Astrocyte (in vitro differentiated cells and primary cell): ENCODE data around the gene INTS4. TPM values are rescaled to one million over a fixed set of nuclear protein-coding genes. Genes with fewer than 3 reads are reported as not detected.
"Not testable (repeated sequence)": the region's sequence is repeated elsewhere in the genome, so short reads cannot be mapped to it uniquely, and the experiment has no call there.

Experiments used
- DNase-seq: peaks from one replicate; pipeline ENCODE4 v3.0.0-alpha.2; 2010; ENCODE audit warnings: low read depth
- FAIRE-seq: peaks from 2 replicates; lab custom pipeline; 2011; peaks lifted over from hg19 to GRCh38; lab: Jason Lieb, UNC
- H2AFZ ChIP-seq: 2 replicates; pipeline ENCODE4 v1.6.0; 2012; ENCODE audit warnings: low read depth, low read length, inconsistent platforms
- H3K27ac ChIP-seq: 2 replicates; pipeline ENCODE4 v1.5.1; 2011; ENCODE audit warnings: low read depth, low read length, inconsistent platforms
- H3K27me3 ChIP-seq: 2 replicates; pipeline ENCODE4 v1.6.0; 2011; ENCODE audit warnings: low read length, inconsistent platforms; ENCODE audit not compliant: insufficient read depth
- H3K36me3 ChIP-seq: 2 replicates; pipeline ENCODE4 v1.5.1; 2011; ENCODE audit warnings: low read length, inconsistent platforms; ENCODE audit not compliant: insufficient read depth
- H3K4me1 ChIP-seq: 2 replicates; pipeline ENCODE4 v1.5.1; 2011; ENCODE audit warnings: low read length, inconsistent platforms; ENCODE audit not compliant: insufficient read depth
- H3K4me2 ChIP-seq: 2 replicates; pipeline ENCODE4 v1.6.0; 2012; ENCODE audit warnings: low read length, inconsistent platforms
- H3K4me3 ChIP-seq: 2 replicates; pipeline ENCODE4 v1.5.1; 2011; ENCODE audit warnings: low read depth, mild to moderate bottlenecking, low read length, inconsistent platforms; ENCODE audit not compliant: insufficient read depth
- H3K79me2 ChIP-seq: 2 replicates; pipeline ENCODE4 v1.6.0; 2012; ENCODE audit warnings: mild to moderate bottlenecking, low read length, inconsistent platforms; ENCODE audit not compliant: insufficient read depth
- H3K9ac ChIP-seq: 2 replicates; pipeline ENCODE4 v1.6.0; 2012; ENCODE audit warnings: mild to moderate bottlenecking, low read length, inconsistent platforms
- H3K9me3 ChIP-seq: 2 replicates; pipeline ENCODE4 v1.5.1; 2012; ENCODE audit warnings: low read depth, mild to moderate bottlenecking, low read length, inconsistent platforms; ENCODE audit not compliant: insufficient read depth
- H4K20me1 ChIP-seq: 2 replicates; pipeline ENCODE4 v1.6.0; 2012; ENCODE audit warnings: low read length, inconsistent platforms; ENCODE audit not compliant: insufficient read depth
- H3K27ac Mint-ChIP-seq: one replicate; pipeline ENCODE4 v1.8.0; 2021; ENCODE audit warnings: mild to moderate bottlenecking, mixed read lengths; ENCODE audit not compliant: unreplicated experiment
- H3K27me3 Mint-ChIP-seq: one replicate; pipeline ENCODE4 v1.8.0; 2021; ENCODE audit warnings: low read depth, mixed read lengths; ENCODE audit not compliant: unreplicated experiment
- H3K36me3 Mint-ChIP-seq: one replicate; pipeline ENCODE4 v1.8.0; 2021; ENCODE audit warnings: low read depth, mixed read lengths; ENCODE audit not compliant: unreplicated experiment
- H3K4me1 Mint-ChIP-seq: one replicate; pipeline ENCODE4 v1.8.0; 2021; ENCODE audit warnings: low read depth, mixed read lengths; ENCODE audit not compliant: unreplicated experiment
- H3K4me3 Mint-ChIP-seq: one replicate; pipeline ENCODE4 v1.8.0; 2021; ENCODE audit warnings: mild to moderate bottlenecking, moderate library complexity, mixed read lengths; ENCODE audit not compliant: unreplicated experiment
- H3K9me3 Mint-ChIP-seq: one replicate; pipeline ENCODE4 v1.8.0; 2021; ENCODE audit warnings: mild to moderate bottlenecking, mixed read lengths; ENCODE audit not compliant: unreplicated experiment
- CTCF ChIP-seq: IDR thresholded peaks from 2 replicates; pipeline ENCODE4 v1.5.1; 2011; ENCODE audit warnings: low read depth, mild to moderate bottlenecking, inconsistent platforms, low read length, moderate library complexity; ENCODE audit not compliant: insufficient read depth
- EZH2 ChIP-seq: IDR thresholded peaks from 2 replicates; pipeline ENCODE4 v1.6.1; 2012; ENCODE audit warnings: mild to moderate bottlenecking, low read length, inconsistent platforms; ENCODE audit not compliant: insufficient read depth
- total RNA-seq: library from RNA; stranded (reverse); gene quantifications from 2 replicates; pipeline ENCODE4 v1.2.1, GENCODE V29; 2021

Gene INTS4
- total RNA-seq, 1 donor from 2014 or later = 35.0 TPM

GRCh38 chr11:77993902-77994301, 566 bp downstream of the INTS4 start:
- Histone ChIP-seq H3K79me2 (peaks cover 28% of the 10 kb centered on the region), H3K4me2 (peak overlapping the region; percentile 89), H3K9ac (peak overlapping the region; percentile 90), H3K4me3 (peak overlapping the region; percentile 99), H4K20me1 (no peaks in the 10 kb centered on the region), H3K4me1 (peaks cover 8% of the 10 kb centered on the region), H3K9me3 (no peaks in the 10 kb centered on the region), H3K27ac (peak overlapping the region; percentile 61), H3K36me3 (peaks cover 16% of the 10 kb centered on the region), H2AFZ (peak overlapping the region; percentile 76), H3K27me3 (no peaks in the 10 kb centered on the region)
- H3K36me3 Mint-ChIP-seq = no peaks in the 10 kb centered on the region
- DNase-seq (no peak), FAIRE-seq (no peak)
- H3K9me3 Mint-ChIP-seq = no peaks in the 10 kb centered on the region
- H3K4me3 Mint-ChIP-seq = peak overlapping the region; percentile 99
- peak overlapping the region; percentile 93 for H3K27ac Mint-ChIP-seq
- H3K27me3 Mint-ChIP-seq = no peaks in the 10 kb centered on the region
- no peak for TF ChIP-seq CTCF
- TF ChIP-seq EZH2 = no peak
- peaks cover 9% of the 10 kb centered on the region for H3K4me1 Mint-ChIP-seq

- Histone ChIP-seq H3K27me3 (no peaks in the 10 kb centered on the region), H3K36me3 (peaks cover 24% of the 10 kb centered on the region), H3K27ac (no peak overlapping the region), H3K4me3 (no peak overlapping the region), H2AFZ (no peak overlapping the region), H3K4me2 (no peak overlapping the region), H3K4me1 (peaks cover 8% of the 10 kb centered on the region), H3K9me3 (no peaks in the 10 kb centered on the region), H3K9ac (no peak overlapping the region), H4K20me1 (peaks cover under 1% of the 10 kb centered on the region), H3K79me2 (peaks cover 29% of the 10 kb centered on the region)
- FAIRE-seq (no peak), DNase-seq (no peak)
- Mint-ChIP-seq H3K27me3 (no peaks in the 10 kb centered on the region), H3K36me3 (peaks cover 5% of the 10 kb centered on the region), H3K9me3 (no peaks in the 10 kb centered on the region), H3K4me1 (peaks cover 9% of the 10 kb centered on the region), H3K4me3 (no peak overlapping the region), H3K27ac (no peak overlapping the region)
- no peak for TF ChIP-seq CTCF
- TF ChIP-seq EZH2 = no peak
Measured at GRCh38 chr11:77990981-77991380, 3.5 kb downstream of the INTS4 start.

DNA sequence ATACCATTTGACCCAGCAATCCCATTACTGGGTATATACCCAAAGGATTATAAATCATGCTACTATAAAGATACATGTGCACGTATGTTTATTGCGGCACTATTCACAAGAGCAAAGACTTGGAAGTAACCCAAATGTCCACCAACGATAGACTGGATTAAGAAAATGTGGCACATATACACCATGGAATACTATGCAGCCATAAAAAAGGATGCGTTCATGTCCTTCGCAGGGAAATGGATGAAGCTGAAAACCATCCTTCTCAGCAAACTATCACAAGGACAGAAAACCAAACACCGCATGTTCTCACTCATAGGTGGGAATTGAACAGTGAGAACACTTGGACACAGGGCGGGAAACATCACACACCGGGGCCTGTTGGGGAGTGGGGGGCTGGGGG, 8.0 kb downstream of the INTS4 start:
- H3K27me3 ChIP-seq, H3K27ac Mint-ChIP-seq, FAIRE-seq, H3K27ac ChIP-seq, H3K9me3 ChIP-seq, H3K4me1 ChIP-seq, DNase-seq, H3K4me2 ChIP-seq, H3K9ac ChIP-seq, H3K4me3 ChIP-seq, H2AFZ ChIP-seq, H3K9me3 Mint-ChIP-seq, H3K27me3 Mint-ChIP-seq, H3K4me3 Mint-ChIP-seq: not testable (repeated sequence)
- peaks cover 12% of the 10 kb centered on the region for H3K4me1 Mint-ChIP-seq
- Histone ChIP-seq H4K20me1 (peaks cover 10% of the 10 kb centered on the region), H3K36me3 (peaks cover 27% of the 10 kb centered on the region), H3K79me2 (peaks cover 22% of the 10 kb centered on the region)
- peaks cover 11% of the 10 kb centered on the region for H3K36me3 Mint-ChIP-seq
